GM18520 (cell line): ENCODE measurements around the gene TPRN.

Source experiments
- ATAC-seq: cut with Tn5 transposase; IDR thresholded peaks from one replicate; pipeline ENCODE4 v1.9.1; 2021; ENCODE audit not compliant: unreplicated experiment

Gene TPRN

GRCh38 chr9:137213160-137214060 lies 12.9 kb upstream of the TPRN start:
- no peak for ATAC-seq

- no peak for ATAC-seq
Measured at GRCh38 chr9:137212520-137212919, 12.0 kb upstream of the TPRN start.

DNA sequence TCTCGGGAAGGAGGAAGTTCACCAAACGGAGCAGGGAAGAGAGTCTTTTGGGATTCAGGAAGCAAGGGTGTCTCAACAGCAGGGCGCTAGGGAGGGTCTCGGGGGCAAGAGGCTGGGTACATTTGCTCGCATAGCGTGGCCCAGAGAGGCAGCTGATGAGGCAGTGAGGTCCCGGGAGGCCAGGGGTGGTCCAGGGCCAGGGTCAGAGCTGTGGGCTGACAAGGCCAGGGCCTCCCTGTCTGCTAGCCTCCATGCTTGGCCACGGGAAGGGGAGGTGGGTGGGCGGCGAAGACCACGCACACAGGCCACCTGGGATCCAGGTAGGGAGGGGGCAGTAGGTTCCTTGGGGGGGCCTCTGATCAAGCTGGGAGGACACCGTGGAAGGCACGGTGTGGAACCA lies 11.0 kb upstream of the TPRN start:
- ATAC-seq: no peak

DNA sequence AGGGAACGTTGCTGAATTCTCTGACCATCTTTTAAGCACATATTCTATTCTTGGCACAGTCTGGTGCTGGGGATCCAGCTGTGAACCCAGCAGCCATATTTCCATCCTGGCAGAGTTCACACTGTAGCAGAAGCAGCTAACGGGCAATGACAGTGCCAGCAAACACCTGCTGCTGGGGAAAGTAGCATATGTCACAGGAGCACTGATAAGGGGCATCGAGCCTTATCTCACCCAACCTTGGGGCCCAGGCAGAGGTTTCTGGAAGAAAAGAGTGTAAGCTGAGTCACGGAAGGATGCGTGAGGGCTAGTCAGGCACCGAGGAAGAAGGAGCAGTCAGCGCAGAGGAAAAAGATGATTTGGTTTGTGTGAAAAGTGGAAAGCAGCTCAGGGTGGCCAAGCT lies 6.1 kb upstream of the TPRN start:
- ATAC-seq: no peak

- ATAC-seq: peak; percentile 31
Measured at GRCh38 chr9:137205126-137206069, 4.9 kb upstream of the TPRN start, which contains the start of the genes NDOR1 and TMEM203. NDOR1 (plus strand) TSS chr9:137205700; CDS start chr9:137205778, 78 bp downstream. TMEM203 (minus strand) TSS chr9:137205648; CDS start chr9:137205414, 234 bp downstream.

DNA sequence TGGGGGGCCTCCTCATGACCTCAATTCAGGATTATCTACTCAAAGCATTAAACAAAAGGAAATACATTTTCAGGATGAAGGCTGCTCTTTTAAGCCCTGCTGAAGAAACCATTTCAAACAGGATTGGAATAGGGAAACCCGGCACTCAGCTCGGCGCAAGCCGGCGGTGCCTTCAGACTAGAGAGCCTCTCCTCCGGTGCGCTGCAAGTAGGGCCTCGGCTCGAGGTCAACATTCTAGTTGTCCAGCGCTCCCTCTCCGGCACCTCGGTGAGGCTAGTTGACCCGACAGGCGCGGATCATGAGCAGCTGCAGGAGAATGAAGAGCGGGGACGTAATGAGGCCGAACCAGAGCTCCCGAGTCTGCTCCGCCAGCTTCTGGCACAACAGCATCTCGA lies 4.2 kb upstream of the TPRN start:
- no peak for ATAC-seq

- ATAC-seq: no peak
Measured at GRCh38 chr9:137202966-137203365, 2.4 kb upstream of the TPRN start.

- ATAC-seq: no peak
Measured at GRCh38 chr9:137201205-137201868, 796 bp upstream of the TPRN start.

DNA sequence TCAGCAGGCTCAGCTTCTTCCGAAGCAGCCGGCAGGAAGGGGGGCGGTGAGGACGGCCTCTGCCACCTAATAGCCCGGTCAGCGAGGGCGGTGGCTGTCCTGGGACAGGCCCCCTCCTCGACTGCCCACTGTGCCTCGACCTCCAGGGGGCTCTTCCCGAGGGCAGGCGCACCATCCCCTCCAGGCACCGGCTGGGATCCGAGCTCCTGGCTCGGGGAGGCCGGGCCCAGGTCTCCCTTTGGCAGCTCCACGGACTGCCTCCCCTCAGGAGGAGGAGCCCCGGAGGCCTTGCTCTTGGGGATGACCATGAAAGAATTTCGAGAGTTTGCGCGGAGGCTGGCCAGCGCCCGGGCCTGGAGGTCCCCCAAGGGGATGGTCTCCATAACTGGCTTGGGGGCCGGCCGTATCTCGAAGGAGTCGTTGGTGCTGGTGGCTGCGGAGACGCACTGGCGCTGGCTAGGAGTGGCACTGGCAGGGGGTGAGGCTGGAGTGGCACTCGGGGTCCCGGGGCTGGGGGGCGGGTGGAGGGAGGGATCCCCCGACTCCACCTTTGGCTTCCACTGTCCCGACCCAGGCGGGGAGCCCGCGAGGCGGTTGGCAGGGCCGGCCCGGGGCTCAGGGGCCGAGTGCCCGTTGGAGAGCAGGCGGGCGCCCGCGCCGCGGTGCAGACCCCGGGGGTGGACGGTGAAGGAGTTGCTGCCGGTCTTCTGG lies 975 bp downstream of the TPRN start:
- no peak for ATAC-seq

DNA sequence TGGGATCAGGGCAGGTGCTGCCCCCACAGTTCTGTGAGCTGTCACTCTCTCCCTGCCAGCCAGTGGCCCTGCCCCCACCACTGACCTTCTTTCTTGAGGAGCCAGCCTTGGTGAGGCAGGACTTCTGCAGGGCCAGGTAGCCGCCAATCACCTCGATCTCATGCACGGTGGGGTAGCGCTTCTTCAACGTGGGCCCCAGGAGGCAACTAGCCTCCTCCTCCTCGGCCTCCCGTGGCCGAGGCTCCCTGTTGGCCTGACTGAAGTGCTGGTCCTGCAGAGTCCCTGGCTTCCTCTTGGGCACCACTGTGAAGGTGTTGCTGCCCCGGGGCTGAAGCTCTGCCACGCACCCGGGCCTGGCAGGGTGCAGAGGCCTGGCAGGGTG lies 1.6 kb downstream of the TPRN start:
- ATAC-seq: no peak

GRCh38 chr9:137198051-137198901 lies 2.3 kb downstream of the TPRN start:
- no peak for ATAC-seq

GRCh38 chr9:137195525-137196220 lies 4.9 kb downstream of the TPRN start:
- ATAC-seq: no peak

DNA sequence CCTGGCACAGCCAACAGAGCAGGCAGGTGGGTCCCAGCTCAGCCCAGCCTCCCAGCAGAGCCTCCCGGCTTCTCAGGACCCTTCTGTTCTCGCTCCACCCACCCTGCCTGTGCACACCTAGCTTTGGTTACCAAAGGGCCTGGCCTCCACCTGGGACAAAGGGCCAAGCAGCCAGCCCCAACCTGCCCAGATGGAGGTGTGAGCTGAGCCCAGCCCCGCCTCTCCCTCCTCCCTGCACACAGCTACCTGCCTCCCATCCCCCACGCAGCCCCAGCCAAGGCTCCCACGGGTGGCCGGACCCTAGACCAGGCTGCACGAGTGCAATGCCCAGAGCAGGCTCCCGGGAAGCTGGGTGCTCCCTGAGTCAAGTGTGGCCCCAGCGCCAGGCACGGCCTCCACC lies 5.6 kb downstream of the TPRN start:
- no peak for ATAC-seq

- no peak for ATAC-seq
Measured at GRCh38 chr9:137194388-137194787, 6.2 kb downstream of the TPRN start.

DNA sequence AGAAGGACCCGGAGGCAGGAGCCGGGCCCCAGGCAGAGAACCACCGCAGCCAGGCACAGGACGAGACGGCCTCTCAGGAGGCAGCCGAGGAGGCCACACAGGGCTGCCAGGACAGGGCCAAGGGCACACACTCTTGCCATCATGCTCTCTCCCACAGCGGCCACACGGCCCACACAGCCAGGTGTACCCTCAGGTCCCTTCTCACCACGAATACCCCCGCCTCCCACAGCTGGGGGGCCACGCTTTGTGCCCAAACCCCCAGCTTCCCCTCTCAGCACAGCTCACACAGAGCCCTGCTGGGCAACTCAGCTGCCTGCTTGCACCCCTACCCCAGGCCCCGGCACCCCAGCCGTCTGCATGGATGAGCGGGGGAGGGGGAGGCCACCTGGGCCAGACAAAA lies 6.8 kb downstream of the TPRN start:
- no peak for ATAC-seq

DNA sequence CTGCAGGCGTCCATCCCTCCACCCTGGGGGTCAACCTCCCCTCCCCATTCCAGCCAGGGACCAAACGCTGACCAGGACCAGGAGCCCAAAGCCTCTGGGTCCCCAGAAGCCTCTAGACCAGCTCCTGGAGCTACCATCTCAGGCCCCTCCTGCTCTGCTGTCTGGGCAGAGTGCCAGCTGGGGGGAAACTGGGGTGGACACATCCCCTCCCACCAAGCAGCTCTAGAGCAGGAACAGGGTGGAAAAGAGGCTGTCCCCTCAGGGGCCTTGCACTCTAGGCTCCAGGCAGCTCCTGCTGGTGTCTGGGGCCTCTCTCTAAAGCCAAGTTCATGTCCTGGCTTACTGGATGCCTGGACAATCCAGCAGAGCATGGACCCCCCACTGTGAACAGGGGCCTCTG lies 7.7 kb downstream of the TPRN start:
- no peak for ATAC-seq

- ATAC-seq: no peak
Measured at GRCh38 chr9:137192448-137192780, 8.1 kb downstream of the TPRN start.

DNA sequence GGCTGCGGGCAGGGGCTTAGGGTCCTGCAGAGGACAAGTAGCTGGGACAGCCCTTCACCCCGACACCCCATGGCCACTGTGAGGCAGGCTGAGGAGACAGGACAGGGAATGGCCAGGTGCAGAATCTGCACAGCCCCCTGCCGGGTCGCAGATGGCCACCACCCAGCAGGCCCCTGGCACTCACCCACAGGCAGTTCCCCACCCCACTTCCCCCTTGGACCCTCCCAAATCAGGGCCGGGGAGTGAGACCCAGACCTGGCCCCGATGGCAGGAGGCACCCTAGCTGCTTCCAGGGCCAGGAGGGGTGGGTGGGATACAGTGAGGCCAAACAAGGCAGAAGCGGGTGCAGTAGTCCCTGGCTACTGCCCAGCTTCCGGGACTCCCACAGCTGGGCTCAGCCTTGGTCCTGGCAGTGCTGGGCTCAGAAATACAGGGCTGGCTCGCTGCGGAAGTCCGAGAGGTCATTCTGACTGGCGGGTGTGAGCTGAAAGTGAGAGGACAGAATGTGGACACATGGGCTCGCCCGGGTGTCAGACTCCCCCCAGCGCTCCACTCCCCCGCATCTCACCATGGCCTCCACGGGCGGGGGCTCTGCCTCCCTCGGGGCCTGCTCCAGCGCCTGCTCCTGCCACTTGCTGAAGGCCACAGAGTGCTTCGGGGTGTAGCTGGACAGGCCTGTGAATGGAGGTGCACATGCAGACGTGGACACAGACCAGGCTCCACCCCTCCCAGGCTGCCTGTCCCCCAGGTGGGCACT lies 8.7 kb downstream of the TPRN start:
- no peak for ATAC-seq
